HCT116 (cell line): ENCODE measurements around the gene TMEM45B.

Source experiments
- CEBPB ChIP-seq: IDR thresholded peaks from 2 replicates; pipeline ENCODE4 v1.6.1; 2012; ENCODE audit warnings: low read depth
- EGR1 ChIP-seq: IDR thresholded peaks from 2 replicates; pipeline ENCODE4 v1.6.1; 2012; ENCODE audit warnings: low read depth
- FOSL1 ChIP-seq: IDR thresholded peaks from 2 replicates; pipeline ENCODE4 v1.6.1; 2012; ENCODE audit warnings: low read depth
- MAX ChIP-seq: IDR thresholded peaks from 2 replicates; pipeline ENCODE4 v1.6.1; 2012
- POLR2A ChIP-seq: IDR thresholded peaks from 2 replicates; pipeline ENCODE4 v1.7.0; 2011; ENCODE audit warnings: borderline replicate concordance; ENCODE audit not compliant: insufficient read depth, insufficient read length; ENCODE audit errors: extremely low read depth
- POLR2AphosphoS5 ChIP-seq: IDR thresholded peaks from 2 replicates; pipeline ENCODE4 v1.6.1; 2011; ENCODE audit warnings: mild to moderate bottlenecking, low read depth, low read length, moderate library complexity
- YY1 ChIP-seq: IDR thresholded peaks from 2 replicates; pipeline ENCODE4 v1.6.1; 2011; ENCODE audit warnings: low read length, low read depth, moderate library complexity, mild to moderate bottlenecking; ENCODE audit not compliant: insufficient replicate concordance; ENCODE audit errors: extremely low read depth
- TF ChIP-seq, protein P1 (sequence below), 3 experiments: fragments of 200-600 bp in 1 of 3; sonication (generic) in 1 of 3; IDR thresholded peaks in 2 of 3; conservative IDR thresholded peaks in 1 of 3; 2 replicates each; pipeline ENCODE4 v1.5.1; 2012 to 2017; ENCODE audit warnings: low read depth in 2 of 3, low read length in 2 of 3, antibody characterized with exemption in 1 of 3, borderline replicate concordance in 1 of 3, control low read depth in 1 of 3, mild to moderate bottlenecking in 1 of 3, mixed read lengths in 1 of 3, mixed run types in 1 of 3, moderate library complexity in 1 of 3; ENCODE audit not compliant: insufficient read depth in 1 of 3
- TF ChIP-seq, protein P2 (sequence below): IDR thresholded peaks from 2 replicates; pipeline ENCODE4 v1.6.1; 2012; ENCODE audit warnings: low read depth

DNA sequence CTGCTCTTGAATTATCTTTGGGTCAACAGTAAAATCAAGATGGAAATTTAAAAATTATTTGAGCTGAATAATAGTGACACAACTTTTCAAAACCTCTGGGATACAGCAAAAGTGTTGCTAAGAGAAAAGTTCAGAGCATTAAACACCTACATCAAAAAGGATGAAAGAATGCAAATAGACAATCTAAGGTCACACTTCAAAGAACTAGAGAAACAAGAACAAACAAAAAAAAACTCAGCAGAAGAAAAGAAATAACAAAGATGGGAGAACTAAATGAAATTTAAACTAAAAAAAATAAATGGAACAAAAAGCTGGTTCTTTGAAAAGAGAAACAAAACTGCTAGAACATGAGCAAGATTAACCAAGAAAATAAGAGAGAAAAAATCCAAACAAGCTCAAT, 15.0 kb upstream of the TMEM45B start:
- TF ChIP-seq POLR2A (no peak), POLR2AphosphoS5 (no peak), YY1 (no peak), CEBPB (no peak), EGR1 (no peak), MAX (no peak), FOSL1 (no peak)
- TF ChIP-seq, protein P1, sequence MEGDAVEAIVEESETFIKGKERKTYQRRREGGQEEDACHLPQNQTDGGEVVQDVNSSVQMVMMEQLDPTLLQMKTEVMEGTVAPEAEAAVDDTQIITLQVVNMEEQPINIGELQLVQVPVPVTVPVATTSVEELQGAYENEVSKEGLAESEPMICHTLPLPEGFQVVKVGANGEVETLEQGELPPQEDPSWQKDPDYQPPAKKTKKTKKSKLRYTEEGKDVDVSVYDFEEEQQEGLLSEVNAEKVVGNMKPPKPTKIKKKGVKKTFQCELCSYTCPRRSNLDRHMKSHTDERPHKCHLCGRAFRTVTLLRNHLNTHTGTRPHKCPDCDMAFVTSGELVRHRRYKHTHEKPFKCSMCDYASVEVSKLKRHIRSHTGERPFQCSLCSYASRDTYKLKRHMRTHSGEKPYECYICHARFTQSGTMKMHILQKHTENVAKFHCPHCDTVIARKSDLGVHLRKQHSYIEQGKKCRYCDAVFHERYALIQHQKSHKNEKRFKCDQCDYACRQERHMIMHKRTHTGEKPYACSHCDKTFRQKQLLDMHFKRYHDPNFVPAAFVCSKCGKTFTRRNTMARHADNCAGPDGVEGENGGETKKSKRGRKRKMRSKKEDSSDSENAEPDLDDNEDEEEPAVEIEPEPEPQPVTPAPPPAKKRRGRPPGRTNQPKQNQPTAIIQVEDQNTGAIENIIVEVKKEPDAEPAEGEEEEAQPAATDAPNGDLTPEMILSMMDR (IDR thresholded peaks at IDR 0.05 in 2 of 3, conservative IDR thresholded peaks at IDR 0.05 in 1 of 3; ENCODE audit: borderline replicate concordance in 1 of 3, insufficient read depth in 1 of 3, low read depth in 2 of 3, low read length in 2 of 3): no peak
- TF ChIP-seq, protein P2, sequence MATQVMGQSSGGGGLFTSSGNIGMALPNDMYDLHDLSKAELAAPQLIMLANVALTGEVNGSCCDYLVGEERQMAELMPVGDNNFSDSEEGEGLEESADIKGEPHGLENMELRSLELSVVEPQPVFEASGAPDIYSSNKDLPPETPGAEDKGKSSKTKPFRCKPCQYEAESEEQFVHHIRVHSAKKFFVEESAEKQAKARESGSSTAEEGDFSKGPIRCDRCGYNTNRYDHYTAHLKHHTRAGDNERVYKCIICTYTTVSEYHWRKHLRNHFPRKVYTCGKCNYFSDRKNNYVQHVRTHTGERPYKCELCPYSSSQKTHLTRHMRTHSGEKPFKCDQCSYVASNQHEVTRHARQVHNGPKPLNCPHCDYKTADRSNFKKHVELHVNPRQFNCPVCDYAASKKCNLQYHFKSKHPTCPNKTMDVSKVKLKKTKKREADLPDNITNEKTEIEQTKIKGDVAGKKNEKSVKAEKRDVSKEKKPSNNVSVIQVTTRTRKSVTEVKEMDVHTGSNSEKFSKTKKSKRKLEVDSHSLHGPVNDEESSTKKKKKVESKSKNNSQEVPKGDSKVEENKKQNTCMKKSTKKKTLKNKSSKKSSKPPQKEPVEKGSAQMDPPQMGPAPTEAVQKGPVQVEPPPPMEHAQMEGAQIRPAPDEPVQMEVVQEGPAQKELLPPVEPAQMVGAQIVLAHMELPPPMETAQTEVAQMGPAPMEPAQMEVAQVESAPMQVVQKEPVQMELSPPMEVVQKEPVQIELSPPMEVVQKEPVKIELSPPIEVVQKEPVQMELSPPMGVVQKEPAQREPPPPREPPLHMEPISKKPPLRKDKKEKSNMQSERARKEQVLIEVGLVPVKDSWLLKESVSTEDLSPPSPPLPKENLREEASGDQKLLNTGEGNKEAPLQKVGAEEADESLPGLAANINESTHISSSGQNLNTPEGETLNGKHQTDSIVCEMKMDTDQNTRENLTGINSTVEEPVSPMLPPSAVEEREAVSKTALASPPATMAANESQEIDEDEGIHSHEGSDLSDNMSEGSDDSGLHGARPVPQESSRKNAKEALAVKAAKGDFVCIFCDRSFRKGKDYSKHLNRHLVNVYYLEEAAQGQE: no peak
